ENCODE measurements around the gene TIFAB.

TIFAB gene

GRCh38 chr5:135425641-135426040 is 26.5 kb downstream of the TIFAB start:
- DNase-seq (ENCODE audit: low read depth): no peak

GRCh38 chr5:135423846-135424168 is 28.3 kb downstream of the TIFAB start:
- no peak for DNase-seq (ENCODE audit: low read depth)

GRCh38 chr5:135423146-135423845 is 28.9 kb downstream of the TIFAB start:
- no peak for DNase-seq (ENCODE audit: low read depth)

- DNase-seq (ENCODE audit: low read depth): no peak
Measured at GRCh38 chr5:135422419-135422818, 29.7 kb downstream of the TIFAB start.

GRCh38 chr5:135417083-135417482 is 35.1 kb downstream of the TIFAB start:
- no peak for DNase-seq (ENCODE audit: low read depth)

DNA sequence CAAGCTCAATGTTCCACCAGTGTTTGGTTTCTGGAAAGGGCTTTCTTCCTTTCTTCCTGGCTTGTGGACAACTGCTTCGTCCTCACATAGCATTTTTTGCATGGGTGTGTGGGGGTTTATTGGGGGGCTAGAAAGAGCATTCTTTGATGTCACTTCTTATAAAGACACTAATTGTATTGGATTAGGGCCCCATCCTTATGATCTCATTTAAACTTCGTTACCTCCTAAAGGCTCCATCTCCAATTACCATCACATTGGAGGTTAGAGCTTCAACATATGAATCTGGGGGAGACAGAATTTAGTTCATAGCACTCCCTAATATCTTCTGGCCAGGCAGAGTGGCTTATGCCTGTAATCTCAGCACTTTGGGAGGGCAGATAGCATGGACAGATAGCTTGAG is 47.1 kb downstream of the TIFAB start:
- no peak for DNase-seq (ENCODE audit: low read depth)

GRCh38 chr5:135402031-135402430 is 50.1 kb downstream of the TIFAB start:
- DNase-seq (ENCODE audit: low read depth): no peak

GRCh38 chr5:135400866-135401265 is 51.3 kb downstream of the TIFAB start:
- no peak for DNase-seq (ENCODE audit: low read depth)

- no peak for DNase-seq (ENCODE audit: low read depth)
Measured at GRCh38 chr5:135399794-135400542, 52.2 kb downstream of the TIFAB start.

DNA sequence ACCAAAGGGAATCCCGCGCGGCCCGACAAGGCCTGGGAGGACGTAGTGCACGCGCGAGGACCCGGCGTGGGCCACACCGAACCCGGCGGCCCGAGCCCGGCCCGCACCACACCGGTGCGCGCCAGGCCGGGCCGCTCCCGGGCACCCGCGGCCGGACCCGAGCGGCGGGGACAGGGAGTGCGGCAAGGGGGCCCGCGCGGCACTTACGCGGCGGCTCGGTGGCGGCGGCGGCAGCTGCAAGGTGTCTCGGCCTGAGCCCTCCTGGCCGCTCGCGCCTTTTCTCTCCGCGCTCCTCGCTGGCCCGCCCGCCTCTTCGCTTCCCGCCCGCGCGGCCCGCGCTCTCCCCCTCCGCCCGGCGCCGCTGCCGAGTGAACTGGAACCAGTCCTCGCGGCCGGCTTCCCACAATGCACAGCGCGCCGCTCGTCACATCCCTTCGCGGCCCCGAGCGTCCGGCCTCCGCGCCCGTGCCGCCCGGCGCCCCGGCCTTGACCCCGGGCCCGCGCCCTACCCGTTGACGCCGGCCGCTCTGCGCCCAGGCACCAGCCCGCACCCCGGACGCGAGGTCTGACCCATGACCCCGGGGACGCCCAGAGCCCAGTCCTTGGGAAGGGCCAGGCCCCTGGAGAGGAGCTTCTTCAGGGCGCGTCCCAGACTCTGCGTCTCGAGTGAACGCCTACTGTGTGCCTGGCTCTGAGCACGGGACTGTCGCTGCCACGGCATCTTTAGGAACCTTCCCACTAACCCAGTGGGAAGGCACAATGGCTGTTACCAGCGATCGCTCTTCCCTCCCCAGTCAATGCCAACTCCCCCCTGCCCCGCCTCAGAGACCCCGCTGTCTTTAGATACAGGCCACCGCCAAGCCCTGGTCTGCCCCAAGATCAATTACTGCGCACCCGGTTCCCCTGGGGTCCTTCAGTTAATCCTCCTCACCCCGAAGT is 53.0 kb downstream of the TIFAB start, which contains the start of gene MACROH2A1:
MACROH2A1 (minus strand) TSS at position 377 of the 939 bp plus-strand sequence. CDS start 10,138 bp downstream, outside the sequence.
- peak; percentile 85 for DNase-seq (ENCODE audit: low read depth)

GRCh38 chr5:135398160-135398854 is 53.8 kb downstream of the TIFAB start:
- DNase-seq (ENCODE audit: low read depth): peak; percentile 47

All from EH (cell line).